ENCODE results near the gene INF2.

GRCh38 chr14:104719343-104719742, 29.9 kb downstream of the INF2 start:
- TF ChIP-seq FOXA1 (IDR thresholded peaks at IDR 0.05) (no peak), TAF1 (conservative IDR thresholded peaks at IDR 0.05) (no peak), CTCF (IDR thresholded peaks at IDR 0.05; ENCODE audit: low read depth, low read length, missing input control) (no peak), MAX (IDR thresholded peaks at IDR 0.05) (no peak), JUND (IDR thresholded peaks at IDR 0.05) (no peak), YY1 (IDR thresholded peaks at IDR 0.05) (no peak), REST (IDR thresholded peaks at IDR 0.05) (no peak), SP1 (IDR thresholded peaks at IDR 0.05) (no peak)
